Measurements from ENCODE around the gene GRM3. TPM values are rescaled to one million over a fixed set of nuclear protein-coding genes. Genes with fewer than 3 reads are reported as not detected.

Gene GRM3
- total and polyA plus RNA-seq, 2 of the 13 experiments (the other 11 are each of a cell fraction or from before 2014, with no cell fraction given), result not detected

- TF ChIP-seq ZNF737 (CRISPR knock-in tag; IDR thresholded peaks at IDR 0.05; ENCODE audit: borderline replicate concordance) (no peak), POLR2AphosphoS2 (IDR thresholded peaks at IDR 0.05; ENCODE audit: low read depth, low read length) (no peak), CHCHD3 (CRISPR knock-in tag; IDR thresholded peaks at IDR 0.05) (no peak), TARDBP (CRISPR knock-in tag; IDR thresholded peaks at IDR 0.05) (no peak)
These were observed 141.9 kb downstream of the GRM3 start (continued) for GRCh38 chr7:86785641-86786040.

DNA sequence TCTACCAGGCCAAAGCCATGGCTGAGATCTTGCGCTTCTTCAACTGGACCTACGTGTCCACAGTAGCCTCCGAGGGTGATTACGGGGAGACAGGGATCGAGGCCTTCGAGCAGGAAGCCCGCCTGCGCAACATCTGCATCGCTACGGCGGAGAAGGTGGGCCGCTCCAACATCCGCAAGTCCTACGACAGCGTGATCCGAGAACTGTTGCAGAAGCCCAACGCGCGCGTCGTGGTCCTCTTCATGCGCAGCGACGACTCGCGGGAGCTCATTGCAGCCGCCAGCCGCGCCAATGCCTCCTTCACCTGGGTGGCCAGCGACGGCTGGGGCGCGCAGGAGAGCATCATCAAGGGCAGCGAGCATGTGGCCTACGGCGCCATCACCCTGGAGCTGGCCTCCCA lies 142.7 kb downstream of the GRM3 start:
- no peak for DNase-seq (ENCODE audit: low spot score)
- no peak for ATAC-seq
- in situ Hi-C loops (cut with HindIII; ENCODE audit: extremely low pct_ligation_motif_present, low pct_unique_long_range_greater_than_20kb) (no loop called here), intact Hi-C loops (cut with micrococcal nuclease; ENCODE audit: unreplicated experiment) (loop anchor here (5.0 kb wide), 1 partner anchor 331 kb away; no protein-coding TSS in a partner anchor)
- Histone ChIP-seq H3K4me3 (replicated peaks in 1 of 3; ENCODE audit: insufficient read depth in 1 of 3, low read depth in 2 of 3, low read length in 3 of 3) (no peak overlapping the region), H3K36me3 (replicated peaks in 1 of 2; ENCODE audit: control insufficient read depth in 1 of 2, insufficient read depth in 2 of 2, low read length in 2 of 2) (no peaks in the 10 kb centered on the region), H3K4me2 (ENCODE audit: low read depth, low read length) (no peak overlapping the region), H3K27me3 (ENCODE audit: control insufficient read depth in 1 of 2, insufficient read depth in 2 of 2, low read length in 2 of 2) (no peaks in the 10 kb centered on the region), H3K27ac (ENCODE audit: extremely low read length, insufficient read depth, low read length) (no peak overlapping the region), H3K79me2 (ENCODE audit: insufficient read depth, low read length) (no peaks in the 10 kb centered on the region), H3K9me3 (ENCODE audit: low read length) (no peaks in the 10 kb centered on the region), H3K4me1 (ENCODE audit: insufficient read depth, low read length) (no peaks in the 10 kb centered on the region), H2AFZ (ENCODE audit: low read length) (no peak overlapping the region), H4K20me1 (ENCODE audit: insufficient read depth, low read length) (no peaks in the 10 kb centered on the region), H3K9ac (ENCODE audit: insufficient read depth, low read depth, low read length) (no peak overlapping the region)
- ChIA-PET POLR2A (no interaction called here), CTCF (ENCODE audit: low intra/inter-chr PET ratio, low total read pairs) (no interaction called here)
- WGBS (ENCODE audit: low lambda C conversion rate), result 87% methylated on average over 21 of the region's 36 CpGs
- BruUV-seq (replicated peaks), result no TSS peak
- no peak for FAIRE-seq
- TF ChIP-seq RXRB (CRISPR knock-in tag; IDR thresholded peaks at IDR 0.05; ENCODE audit: borderline replicate concordance), result no peak
- TF ChIP-seq ZNF383 (CRISPR knock-in tag; IDR thresholded peaks at IDR 0.05; ENCODE audit: borderline replicate concordance), result no peak
- no peak for TF ChIP-seq SATB2 (CRISPR knock-in tag; IDR thresholded peaks at IDR 0.05)
- TF ChIP-seq SP140L (CRISPR knock-in tag; IDR thresholded peaks at IDR 0.05; ENCODE audit: borderline replicate concordance), result no peak
- no peak for TF ChIP-seq ZNF7 (CRISPR knock-in tag; IDR thresholded peaks at IDR 0.05)
- TF ChIP-seq HOXA7 (CRISPR knock-in tag; IDR thresholded peaks at IDR 0.05), result no peak
- TF ChIP-seq, protein P1, sequence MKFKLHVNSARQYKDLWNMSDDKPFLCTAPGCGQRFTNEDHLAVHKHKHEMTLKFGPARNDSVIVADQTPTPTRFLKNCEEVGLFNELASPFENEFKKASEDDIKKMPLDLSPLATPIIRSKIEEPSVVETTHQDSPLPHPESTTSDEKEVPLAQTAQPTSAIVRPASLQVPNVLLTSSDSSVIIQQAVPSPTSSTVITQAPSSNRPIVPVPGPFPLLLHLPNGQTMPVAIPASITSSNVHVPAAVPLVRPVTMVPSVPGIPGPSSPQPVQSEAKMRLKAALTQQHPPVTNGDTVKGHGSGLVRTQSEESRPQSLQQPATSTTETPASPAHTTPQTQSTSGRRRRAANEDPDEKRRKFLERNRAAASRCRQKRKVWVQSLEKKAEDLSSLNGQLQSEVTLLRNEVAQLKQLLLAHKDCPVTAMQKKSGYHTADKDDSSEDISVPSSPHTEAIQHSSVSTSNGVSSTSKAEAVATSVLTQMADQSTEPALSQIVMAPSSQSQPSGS (CRISPR knock-in tag; IDR thresholded peaks at IDR 0.05), result no peak
- TF ChIP-seq, protein P2, sequence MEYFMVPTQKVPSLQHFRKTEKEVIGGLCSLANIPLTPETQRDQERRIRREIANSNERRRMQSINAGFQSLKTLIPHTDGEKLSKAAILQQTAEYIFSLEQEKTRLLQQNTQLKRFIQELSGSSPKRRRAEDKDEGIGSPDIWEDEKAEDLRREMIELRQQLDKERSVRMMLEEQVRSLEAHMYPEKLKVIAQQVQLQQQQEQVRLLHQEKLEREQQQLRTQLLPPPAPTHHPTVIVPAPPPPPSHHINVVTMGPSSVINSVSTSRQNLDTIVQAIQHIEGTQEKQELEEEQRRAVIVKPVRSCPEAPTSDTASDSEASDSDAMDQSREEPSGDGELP (IDR thresholded peaks at IDR 0.05; ENCODE audit: borderline replicate concordance, low read depth), result no peak
- TF ChIP-seq NKX3-1 (CRISPR knock-in tag; IDR thresholded peaks at IDR 0.05), result no peak
- TF ChIP-seq HMGXB3 (CRISPR knock-in tag; IDR thresholded peaks at IDR 0.05; ENCODE audit: borderline replicate concordance), result no peak

Data from HepG2 (cell line).